Stimulated activated CD4-positive, alpha-beta T cell treated with anti-CD3 and anti-CD28 coated beads, Interleukin-15, amount 100 ng/mL, for 1 hour (primary cell): ENCODE measurements around the gene SLC22A3.

Source experiments
- DNase-seq, 2 donors: peaks; one replicate each; pipeline ENCODE4 v3.0.0-alpha.2; 2020; ENCODE audit warnings: low read depth in 1 of 2, low spot score in 1 of 2

The SLC22A3 gene

DNA sequence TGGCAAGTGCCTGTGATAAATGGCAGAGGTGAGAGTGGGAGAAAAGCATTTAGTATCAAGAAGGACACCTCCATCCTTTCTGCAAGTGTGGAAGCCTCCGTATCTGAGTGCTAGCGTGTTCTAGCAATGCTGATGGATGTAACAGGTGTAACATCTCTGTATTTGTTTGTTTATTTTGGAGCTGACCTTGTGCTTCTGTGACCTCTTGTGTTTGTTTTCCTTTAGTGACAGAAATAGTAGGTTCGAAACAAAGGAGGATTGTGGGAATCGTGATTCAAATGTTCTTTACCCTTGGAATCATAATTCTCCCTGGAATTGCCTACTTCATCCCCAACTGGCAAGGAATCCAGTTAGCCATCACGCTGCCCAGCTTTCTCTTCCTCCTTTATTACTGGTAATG lies 60.4 kb downstream of the SLC22A3 start:
- no peak for DNase-seq

DNA sequence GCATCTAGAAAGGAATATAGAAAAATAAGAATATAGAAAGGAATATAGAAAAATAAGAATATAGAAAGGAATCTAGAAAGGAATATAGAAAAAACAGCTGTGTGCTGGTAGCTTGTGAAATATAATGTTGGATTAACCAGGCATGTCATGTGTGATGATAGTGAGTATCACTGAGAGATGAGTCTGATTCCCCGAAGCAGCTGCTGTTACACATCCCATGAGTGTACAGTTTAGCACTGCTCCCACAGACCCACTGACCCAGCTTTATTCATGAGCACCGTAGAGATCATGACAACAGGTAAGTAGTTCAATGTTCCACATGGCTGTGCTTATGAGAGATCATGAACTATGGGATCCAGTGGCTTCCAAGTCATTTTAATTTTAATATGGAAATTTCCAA lies 64.8 kb downstream of the SLC22A3 start:
- no peak for DNase-seq

DNA sequence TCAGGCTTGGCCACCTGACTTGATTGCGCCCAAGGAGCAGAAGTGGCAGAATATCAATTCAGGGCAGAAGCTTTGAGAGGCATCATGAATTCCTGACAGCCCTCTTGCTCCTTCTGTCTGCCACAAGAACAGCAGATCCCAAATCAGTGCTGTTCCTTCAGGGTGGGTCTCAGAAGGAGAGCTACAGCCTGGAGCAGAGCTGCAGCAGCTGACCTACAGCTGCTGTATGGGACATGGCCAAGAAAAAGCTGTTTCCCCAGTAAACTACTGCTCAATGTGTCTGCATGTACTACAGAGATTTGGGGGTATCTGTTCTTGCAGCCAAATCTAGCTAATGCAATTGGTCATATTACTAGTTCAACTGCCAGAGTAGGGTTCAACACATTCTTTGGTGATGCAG lies 69.0 kb downstream of the SLC22A3 start:
- DNase-seq = no peak

DNA sequence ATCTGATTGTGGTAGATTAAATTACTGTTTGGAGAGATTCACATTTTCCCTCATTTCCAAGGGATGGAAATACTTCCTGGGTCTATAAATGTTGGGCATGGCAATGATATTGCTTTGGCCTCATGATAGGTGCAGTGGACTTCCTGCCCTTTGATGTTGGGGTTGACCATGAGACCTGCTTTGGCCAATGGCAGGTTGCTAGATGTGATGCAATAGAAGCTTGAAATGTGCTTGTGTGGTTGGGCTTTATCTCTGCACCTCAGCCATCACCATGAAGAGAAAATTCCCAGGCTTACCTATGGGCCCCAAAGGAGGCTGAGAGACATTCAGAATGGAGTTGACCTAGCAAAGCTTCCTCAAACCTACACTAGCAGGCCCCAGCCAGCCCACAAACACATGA lies 69.4 kb downstream of the SLC22A3 start:
- DNase-seq = no peak

DNA sequence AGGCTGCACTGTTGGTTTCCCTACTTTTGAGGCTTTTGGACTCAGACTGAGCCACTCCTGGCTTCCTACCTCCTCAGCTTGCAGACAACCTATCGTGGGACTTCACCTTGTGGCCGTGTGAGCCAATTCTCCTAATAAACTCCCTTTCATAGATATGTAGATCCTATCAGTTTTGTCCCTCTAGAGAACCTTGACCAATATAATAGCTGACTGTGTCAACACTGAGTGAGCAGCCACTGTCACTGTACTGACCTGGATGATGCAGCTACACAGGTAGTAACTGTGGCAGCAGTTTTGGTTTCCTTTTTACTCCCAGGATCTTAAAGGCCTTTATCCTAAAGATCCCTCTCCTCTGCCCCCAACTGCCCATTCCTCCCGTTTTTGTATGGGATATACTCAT lies 70.2 kb downstream of the SLC22A3 start:
- no peak for DNase-seq

DNA sequence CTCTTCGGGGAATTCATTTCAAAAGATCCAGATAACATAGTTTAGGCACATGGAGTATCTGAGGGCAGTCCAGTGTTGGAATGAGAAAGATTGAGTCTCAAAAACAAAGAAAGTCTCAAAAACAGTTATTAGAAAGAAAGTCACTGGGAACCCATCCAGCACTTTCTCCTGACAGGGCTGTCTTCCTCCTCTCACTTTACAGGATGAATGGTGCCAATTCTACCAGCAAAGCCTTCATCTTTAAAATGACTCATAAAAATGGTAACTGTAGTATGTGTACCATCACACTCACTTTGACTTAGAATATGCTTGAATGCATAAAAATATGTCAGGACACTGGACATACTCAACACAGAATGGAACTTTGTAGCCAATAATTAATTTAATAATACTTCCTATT lies 71.3 kb downstream of the SLC22A3 start:
- DNase-seq = no peak

DNA sequence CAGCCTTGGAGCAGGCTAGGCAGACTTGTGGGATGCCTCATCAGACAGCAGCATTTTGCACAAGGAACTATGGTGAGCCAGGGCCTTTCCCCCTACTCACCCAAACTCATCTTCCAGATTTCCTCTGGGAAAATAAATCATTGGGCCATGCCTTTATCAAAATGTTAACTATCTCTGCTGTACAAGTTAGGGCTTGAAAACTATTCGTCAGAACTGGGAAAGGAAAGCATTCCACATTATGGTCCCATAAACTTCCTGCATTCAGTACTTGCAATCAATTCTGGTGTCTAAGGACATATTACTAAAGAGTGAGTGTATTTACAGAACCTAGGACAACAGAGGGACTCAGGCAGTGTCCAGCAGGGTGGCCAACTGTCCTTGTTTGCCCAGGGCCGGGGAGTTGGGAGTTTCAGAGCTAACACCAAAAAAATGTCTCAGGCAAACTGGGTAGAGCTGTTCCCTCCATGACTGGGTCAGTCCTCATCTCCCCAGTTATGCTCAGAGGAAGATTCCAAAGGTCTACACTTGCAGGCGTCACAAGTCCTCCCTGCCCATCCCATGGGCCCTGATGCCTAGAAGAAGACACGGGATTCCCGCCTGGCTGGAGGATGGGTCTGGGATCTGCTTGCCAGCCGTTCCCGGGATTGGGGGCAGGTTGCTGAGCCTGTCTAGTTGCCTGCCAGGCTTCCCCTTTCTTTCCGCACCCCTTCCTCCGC lies 72.2 kb downstream of the SLC22A3 start:
- DNase-seq = no peak

DNA sequence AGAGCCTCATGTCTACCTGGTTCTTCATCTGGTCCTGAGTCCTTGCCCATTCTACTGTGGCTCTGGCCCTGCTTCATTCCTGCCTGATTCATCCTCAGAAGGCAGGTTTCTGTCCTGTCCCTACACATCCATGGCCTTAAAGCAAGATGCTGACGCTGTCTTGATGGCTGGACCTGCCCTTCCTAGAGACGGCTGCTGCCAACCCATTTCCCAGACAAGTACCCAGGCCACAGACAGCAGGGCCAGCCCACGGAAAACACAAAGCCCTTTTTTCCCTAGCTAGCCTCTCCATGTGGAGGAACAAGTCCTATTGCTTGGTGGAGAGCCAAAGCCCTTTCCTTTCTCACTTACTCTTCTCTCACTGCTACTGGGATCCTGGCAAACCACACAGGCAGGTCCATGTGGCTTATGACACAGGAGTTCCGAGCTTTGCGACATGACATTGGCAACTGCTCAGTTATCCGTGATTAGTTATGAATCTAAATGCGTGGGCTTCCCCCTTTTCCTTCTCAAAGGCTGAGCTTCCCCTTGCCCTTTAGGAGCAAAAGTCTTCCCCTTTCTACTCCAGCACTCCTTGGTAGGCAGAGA lies 72.9 kb downstream of the SLC22A3 start:
- DNase-seq = no peak

DNA sequence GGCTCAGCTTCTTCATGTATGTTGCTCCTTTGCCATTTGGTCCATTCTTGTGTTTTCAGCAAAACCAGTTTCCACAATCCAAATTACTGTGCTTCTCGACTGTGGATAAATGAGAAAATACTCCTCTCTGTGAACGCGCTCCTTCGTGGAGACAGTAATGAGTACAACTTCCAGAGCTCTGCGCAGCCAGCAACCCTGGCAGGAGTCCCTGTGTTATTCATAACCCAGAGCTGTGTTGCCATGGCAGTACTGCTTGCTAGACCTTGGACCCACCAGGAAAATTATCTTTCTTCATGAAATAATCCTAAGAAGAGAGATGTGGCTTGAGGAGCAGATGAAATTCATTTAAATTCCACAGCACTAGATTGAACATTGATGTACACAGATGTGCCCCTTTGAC lies 73.7 kb downstream of the SLC22A3 start:
- no peak for DNase-seq

DNA sequence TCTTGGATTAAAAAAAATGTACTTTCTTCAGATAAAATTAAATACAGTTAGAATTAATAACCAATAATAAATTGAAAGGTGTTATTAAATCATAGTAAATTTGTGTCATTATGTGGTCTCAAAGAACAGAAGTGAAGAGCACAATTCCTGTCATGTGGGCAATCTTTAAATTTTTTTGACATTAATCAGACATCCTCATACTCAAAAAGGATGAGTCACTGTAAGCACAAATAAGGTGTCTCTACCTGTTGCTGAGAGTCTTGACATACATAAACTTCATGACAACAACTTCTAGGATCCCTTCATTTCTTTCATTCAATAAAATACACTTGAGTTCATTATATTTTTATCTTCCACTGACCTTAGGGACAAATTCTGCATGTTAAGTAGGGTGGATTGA lies 76.1 kb downstream of the SLC22A3 start:
- no peak for DNase-seq

DNA sequence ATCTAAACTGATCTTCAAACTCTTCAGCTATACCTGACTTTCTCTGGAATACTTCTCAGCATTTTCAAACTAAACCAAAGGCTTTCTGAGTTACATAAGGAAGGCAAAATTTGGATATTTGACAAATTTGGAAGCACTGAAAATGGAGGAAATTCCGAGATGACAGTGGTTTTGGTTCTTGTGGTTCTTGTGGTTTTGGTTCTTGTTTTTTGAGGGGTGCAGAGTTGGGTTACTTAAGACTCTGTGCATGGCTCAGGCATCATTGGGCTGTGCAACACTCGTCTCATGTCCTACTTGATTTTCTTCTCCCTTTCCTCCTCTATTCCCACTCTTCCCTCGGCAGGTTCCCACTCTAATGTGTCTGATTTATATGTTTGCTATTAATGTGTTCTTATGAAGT lies 78.0 kb downstream of the SLC22A3 start:
- no peak for DNase-seq

DNA sequence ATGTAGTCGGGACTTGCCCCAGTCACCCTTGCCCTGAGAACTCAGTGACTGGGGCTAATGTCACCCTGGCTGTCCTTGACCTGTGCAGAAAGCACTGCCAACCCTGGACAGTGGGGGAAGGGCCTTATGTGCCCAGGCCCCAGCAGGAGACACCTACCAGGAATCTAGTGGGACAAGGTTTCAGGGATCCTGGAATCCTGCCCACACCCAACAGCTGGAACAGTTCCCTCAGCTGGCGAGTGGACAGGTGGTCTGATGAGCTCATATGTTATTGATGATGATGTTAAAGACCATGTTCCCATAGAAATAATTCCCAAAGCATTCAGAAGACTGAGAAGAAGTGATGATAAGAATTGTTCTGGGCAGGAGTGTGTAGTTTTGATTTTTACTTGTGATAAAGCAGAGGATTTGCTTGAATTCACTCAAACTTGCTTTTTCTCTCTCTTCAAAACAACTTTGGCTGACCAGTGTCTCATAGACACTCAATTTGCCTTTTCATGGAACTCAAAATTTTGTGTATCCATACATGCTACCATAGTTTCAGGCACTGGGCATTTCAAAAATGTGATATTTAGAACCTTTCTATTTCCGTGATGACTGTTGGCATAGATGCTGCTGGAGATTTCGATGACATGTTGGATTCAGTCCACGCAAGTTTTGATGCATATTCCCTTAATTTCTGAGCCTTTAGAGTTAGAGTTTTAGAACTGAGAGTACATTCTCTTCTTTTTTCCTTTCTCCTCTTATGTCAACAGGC lies 79.3 kb downstream of the SLC22A3 start:
- no peak for DNase-seq

DNA sequence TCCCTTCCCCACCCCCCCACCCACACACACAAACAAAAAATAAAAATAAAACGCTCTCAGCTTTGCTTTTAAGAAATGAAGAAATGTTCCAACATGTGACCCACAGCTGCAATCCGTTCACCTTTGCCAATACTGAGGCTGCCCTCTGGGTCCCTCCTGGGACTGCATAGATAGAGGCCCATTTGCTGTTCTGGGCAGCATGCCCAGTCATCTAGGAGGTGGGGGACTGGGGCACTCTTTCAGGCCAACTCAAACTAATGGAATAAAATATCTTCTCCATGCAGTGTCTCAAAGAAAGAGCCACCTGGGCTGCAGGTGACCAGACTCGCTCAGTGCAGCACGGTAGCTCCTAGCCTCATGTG lies 79.9 kb downstream of the SLC22A3 start:
- DNase-seq = no peak

DNA sequence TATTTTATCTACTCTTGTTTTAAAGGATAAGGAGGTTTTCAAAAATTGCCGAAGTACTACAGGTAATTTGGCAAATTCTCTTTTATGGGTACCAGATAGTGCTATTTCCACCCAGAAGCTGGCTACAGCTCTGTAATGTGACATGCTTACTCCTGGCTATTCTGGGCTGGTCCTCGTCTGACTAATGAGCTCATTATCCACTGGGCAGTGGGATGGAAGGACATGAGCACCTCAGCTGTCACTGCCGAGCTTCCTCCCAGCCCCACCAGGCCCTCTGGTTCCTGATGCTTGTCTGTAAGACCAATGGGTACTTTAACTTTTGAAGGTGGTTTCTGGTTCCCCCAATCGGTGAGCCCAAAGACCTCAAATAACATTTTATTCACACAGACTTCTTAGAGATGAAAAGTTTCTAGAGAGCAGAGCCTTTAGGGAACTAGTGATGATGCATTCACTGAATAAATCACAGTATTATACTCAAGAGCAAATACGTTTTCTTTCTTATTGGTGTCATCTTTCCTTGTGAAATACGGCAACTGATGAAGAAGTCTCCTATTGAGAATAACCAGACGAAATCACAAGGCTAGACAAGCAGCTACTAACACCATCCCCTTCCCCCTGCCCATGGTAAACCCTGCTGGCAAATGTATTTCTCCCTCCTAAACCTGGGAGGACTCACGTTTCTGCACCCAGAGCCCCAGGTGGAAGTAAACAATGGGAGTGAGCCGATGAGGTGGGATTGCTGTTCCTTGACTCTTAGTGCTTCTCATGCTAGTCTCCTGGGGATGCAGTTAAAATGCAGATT lies 80.8 kb downstream of the SLC22A3 start:
- no peak for DNase-seq

DNA sequence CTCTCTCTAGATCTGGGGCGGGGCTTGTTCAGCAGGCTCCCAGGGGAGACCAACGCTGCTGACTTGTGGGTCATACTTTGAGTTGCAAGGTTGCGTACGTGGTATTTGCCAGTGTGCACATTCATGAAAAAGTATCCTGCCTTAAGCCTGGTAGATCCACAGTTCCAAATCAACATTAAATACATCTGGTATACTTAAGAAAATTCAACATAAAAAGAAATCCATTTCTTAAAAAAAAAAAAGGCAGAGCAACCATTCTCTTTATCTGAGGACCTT lies 81.4 kb downstream of the SLC22A3 start:
- no peak for DNase-seq

DNA sequence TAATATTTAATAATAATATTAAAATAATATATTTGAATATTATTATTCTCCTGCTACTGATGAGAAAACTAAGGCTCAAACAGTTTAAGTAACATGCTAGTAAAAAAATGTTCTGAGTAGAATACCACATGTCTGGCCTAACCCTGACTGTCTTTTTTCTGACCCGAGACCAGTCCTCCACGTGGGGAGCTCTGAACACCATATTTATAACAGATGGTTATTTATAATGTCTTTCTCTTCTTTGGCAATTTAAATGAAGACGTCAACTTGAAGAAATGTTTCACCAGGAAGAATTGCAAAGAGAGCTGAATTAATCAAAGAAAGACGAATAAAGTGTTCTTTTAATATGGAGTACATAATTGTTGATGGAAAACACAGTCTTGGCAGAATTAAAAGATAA lies 82.0 kb downstream of the SLC22A3 start:
- DNase-seq = no peak

DNA sequence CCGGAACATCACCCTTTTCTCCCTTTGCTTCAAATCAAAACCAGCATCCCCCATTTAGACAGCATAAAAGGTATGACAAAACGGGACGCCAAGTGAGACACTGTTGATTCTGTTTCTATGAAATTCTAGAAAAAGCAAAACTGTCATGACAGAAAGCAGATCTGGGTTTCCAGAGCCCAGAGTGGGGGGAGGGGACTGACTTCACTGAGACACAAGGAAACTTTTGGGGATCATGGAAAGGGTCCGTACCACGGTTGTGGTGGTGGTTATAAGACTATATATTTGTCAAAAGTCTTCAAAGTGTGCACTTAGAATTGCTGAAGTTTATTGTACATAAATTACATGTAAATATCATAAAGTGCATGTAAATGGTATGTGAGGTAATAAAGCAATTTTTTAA lies 82.6 kb downstream of the SLC22A3 start:
- no peak for DNase-seq

DNA sequence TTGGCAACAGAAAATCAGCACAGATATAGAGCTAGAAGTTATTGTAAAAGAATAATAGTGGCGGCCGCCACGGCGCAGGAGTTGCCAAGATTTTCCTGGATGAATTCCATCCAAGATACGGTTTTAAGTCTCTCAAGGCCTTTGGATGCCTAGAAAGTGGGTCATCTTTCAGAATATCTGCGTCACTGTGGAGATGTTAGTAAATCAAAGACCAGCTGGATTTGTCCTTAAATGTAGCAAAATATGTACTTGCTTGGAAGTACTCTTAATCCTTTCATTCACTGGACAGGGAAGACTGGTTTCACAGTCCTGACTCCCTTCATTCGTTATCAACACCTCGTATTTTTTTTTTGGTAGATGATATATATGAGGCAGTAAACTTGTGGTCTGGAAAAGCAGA lies 83.0 kb downstream of the SLC22A3 start:
- DNase-seq = no peak

DNA sequence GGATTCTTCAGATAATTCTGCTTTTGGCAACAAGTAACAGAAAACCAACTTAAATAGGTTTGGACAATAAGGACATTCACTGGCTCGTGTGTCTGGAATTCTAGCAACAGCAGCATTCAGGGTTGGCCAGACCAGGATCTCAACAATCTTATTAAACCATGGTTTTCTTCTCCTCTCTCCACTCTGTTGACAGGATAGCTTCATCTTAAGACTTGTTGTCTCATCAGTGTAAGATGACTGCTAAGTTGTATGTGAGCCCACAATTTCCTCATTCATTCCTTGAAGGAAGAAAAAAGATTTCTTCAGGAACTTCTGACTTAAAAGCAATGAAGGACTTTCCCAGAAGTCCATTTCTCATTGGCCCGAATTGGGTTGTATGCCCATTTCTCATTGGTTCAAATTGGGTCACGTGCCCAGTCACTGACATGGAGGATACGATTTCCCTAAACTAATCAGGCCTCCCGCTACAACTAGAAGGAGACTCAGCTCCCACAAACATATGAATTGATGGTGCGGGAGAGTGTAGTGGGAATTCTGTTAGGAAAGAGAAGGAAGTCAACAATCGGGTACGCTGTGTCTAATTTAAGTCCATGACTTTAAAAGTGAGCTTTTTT lies 83.7 kb downstream of the SLC22A3 start:
- DNase-seq = no peak

DNA sequence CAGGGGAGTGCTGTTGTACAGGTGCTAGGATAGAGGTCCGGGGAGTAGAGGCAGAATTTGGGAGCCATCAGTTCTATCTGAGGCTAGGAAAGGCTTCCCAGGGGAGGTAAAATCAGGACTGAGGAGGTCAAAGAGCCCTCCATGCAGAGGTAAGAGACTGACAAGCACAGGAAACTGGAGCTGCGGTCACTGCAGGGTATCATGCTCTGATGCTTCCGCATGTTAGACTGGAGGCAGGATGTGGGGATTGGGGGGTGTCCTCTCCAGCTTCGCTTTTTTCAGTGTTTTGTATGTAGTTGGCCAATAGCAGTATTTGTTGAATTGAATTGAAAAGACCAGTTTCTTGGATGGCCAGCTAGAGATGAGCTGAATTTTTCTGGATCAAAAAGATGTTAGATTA lies 87.8 kb downstream of the SLC22A3 start:
- no peak for DNase-seq

DNA sequence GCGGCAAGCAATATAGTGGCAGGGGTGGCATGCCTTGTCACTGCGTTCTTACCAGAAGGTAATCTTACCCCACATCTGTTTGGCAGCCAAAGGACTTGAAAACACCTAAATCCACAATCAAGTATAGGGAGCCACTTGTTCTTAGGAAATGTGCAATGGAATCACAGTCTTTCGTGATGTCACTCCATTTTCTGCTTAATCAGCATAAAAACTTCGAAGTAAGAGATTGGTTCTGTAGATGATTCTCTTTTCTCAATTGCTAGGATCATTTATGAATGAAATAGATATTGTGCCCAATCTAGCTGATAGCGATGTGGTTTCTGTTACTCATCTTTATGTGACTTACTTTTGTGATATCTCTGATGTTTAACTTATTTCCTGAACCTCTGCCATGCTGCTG lies 89.0 kb downstream of the SLC22A3 start:
- DNase-seq = no peak

DNA sequence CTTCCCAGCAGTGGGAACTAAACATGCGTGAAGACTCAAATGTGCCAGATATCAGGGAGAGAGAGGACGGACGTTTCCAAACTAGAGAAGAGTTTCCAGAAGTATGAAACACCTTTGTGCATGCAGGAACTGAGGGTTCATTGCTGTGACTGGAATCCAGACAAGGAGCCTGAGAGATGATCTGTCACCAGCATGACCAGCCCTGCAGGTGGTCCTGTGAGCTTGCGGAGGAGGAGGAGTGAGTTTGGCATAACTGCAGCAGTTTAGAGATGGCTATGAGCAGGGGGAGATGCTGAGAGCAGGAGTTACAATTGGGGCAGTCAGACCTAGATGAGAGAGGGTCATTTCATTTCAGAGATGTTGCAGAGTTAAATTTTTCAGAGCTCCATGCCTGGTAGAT lies 89.6 kb downstream of the SLC22A3 start:
- DNase-seq = no peak
